GM12864 (cell line): Measurements from ENCODE around the gene CDC7.

Source experiments
- DNase-seq: peaks from one replicate; pipeline ENCODE4 v3.0.0-alpha.2; 2011; ENCODE audit warnings: low read depth
- H3K4me3 ChIP-seq: 2 replicates; pipeline ENCODE4 v1.5.1; 2011; ENCODE audit warnings: mild to moderate bottlenecking, low read depth, low read length, control low read depth
- TF ChIP-seq, protein P1 (sequence below): IDR thresholded peaks from 2 replicates; pipeline ENCODE4 v1.5.1; 2011; ENCODE audit warnings: low read depth, mild to moderate bottlenecking, moderate library complexity, low read length, control low read depth, inconsistent platforms; ENCODE audit errors: missing control alignments

The CDC7 gene

DNA sequence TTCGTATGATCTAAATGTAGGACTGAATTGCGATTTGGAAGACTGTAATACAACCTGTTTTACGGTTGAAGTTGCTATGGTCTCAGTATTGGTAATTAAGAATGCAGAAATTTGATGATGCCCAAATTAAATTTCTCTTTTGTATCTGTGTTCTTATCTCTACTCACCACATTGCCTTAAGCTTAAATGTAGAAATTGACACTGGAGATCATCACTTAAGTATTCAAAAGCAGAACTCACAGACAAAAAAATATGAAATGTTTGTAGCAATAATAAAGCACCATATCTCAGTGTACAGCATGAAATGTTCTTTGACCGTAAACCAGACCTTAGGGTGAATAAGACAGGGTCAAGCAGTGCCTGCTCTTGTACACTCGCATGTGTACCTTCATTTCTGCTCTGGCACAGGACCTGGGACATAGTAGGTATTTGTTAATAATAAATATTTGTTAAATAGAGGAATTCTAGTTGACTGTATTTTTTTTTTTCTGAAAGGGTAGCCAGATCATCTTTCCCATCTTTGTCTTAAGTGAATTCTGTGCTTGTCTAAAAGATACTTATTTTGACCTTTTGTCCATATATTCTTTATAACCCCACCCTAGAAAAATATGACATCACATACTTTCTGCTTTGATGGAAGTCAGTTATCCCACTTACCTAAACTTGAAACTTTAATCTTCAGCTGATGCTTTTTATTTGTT is 1.5 kb downstream of the CDC7 start:
- TF ChIP-seq, protein P1, sequence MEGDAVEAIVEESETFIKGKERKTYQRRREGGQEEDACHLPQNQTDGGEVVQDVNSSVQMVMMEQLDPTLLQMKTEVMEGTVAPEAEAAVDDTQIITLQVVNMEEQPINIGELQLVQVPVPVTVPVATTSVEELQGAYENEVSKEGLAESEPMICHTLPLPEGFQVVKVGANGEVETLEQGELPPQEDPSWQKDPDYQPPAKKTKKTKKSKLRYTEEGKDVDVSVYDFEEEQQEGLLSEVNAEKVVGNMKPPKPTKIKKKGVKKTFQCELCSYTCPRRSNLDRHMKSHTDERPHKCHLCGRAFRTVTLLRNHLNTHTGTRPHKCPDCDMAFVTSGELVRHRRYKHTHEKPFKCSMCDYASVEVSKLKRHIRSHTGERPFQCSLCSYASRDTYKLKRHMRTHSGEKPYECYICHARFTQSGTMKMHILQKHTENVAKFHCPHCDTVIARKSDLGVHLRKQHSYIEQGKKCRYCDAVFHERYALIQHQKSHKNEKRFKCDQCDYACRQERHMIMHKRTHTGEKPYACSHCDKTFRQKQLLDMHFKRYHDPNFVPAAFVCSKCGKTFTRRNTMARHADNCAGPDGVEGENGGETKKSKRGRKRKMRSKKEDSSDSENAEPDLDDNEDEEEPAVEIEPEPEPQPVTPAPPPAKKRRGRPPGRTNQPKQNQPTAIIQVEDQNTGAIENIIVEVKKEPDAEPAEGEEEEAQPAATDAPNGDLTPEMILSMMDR: no peak
- DNase-seq: no peak
- H3K4me3 ChIP-seq: peak overlapping the region; percentile 99

DNA sequence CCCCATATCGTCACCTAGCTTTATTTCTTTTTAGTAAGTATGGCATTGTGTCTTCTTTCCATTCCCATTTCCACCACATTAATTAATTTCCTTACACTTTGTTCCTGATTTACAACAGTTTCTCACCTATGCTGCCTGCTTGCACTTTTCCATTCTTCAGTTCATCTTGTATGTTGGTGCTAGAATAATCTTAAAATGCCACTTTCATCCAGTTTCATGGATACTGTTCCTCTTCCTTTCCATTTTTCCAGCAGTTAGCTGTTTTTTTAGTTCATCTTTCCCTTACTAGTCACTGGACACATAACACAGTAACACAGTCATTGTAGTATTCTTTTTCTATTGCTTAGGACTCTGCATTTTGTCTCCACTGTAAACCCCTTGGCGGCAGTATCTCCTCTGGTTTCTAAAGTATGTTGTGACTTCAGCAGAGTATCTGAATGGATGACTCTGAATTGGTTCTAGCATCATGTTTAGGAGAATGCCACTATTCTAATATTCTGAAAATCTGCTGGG is 2.1 kb downstream of the CDC7 start:
- DNase-seq: peak; percentile 15
- TF ChIP-seq, protein P1: peak; percentile 42
- H3K4me3 ChIP-seq: peak overlapping the region; percentile 99; the same call in 1 of the 2 replicates

DNA sequence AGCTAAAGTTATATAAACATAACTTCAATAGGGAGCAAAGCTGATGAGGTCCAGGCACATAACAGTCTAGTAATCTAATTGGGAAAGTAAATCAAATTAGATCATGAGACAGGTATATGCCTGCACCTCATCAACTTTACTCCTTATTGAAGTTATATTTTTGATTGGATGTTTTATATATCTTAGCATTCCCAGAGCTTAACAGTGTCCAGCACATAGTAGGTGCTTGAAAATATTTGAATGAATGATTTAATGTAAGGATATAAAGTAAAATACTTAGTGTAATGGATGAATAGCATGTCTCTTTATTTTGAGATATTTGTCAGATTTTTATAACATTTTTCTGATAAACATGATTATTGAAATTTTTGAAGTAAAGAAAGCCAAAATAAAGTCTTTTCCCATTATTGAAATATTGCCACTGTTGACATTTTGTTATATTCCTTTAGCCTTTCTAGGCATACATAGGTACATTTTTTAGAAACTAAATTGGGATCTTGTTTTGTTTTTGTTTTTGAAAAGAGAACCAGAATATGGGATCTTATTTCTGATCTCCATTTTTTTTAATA is 2.8 kb downstream of the CDC7 start:
- DNase-seq: no peak
- no peak overlapping the region for H3K4me3 ChIP-seq
- TF ChIP-seq, protein P1: no peak

DNA sequence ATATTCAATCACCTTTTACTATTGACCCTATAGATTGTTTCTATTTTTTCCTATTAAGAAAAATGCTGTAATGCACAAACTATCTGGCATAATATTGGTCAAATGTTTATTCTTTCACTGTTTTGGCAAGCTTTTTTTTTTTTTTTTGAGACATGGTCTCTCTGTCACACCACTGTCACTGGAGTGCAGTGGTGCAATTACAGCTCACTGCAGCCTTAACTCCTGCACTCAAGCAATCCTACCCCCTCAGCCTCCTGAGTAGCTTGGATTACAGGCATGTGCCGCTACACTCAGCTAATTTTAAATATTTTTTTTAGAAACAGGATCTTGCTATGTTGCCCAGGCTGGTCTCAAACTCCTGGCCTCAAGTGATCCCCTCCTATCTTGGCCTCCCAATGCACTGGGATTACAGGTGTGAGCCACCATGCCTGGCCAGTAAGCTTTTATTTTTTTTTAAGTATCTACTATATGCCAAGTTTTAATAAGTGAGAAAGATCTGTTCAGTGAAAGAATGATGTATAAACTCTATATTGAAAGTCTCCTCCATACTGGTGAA is 3.4 kb downstream of the CDC7 start:
- TF ChIP-seq, protein P1: no peak
- DNase-seq: no peak
- H3K4me3 ChIP-seq: no peak overlapping the region

DNA sequence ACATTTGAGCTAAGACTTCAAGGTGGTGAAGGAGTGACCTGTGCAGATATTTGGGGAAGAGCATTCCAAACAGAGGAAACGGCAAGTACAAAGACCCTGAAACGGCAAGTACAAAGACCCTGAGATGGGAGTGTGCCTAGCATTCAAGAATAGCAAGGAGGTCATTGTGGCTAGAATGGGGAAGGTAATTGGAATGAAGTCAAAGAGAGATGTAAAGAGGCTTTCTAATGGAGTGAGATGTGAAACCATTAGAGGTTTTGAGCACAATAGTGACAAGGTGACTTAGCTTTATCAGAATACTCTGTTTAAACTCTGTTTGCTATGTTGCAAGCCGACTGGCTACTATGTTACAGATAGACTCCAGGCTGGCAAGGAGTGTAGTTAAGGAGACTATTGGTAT is 4.4 kb downstream of the CDC7 start:
- TF ChIP-seq, protein P1: no peak
- DNase-seq: no peak
- no peak overlapping the region for H3K4me3 ChIP-seq

DNA sequence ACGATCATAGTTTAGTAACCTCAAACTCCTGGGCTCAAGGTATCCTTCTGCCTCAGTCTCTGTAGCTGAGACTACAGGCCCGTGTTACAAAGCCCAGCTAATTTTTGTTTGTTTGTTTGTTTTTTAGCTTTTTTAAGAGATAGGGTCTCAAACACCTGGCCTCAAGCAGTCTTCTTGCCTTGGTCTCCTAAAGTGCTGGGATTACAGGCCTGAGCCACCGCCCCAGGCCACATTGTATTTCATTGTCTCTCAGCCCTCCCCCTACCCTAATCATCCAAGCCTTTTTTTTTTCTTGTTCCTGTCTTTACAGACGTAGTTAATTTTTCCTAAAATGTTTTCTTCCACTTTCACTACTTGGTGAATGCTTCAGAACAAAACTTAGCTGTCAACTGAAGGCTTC is 5.4 kb downstream of the CDC7 start:
- TF ChIP-seq, protein P1: no peak
- DNase-seq: no peak
- no peak overlapping the region for H3K4me3 ChIP-seq
